ENCODE measurements around the gene EYA2. TPM values are rescaled to one million over a fixed set of nuclear protein-coding genes. Genes with fewer than 3 reads are reported as not detected.

The EYA2 gene
- total and polyA plus RNA-seq, 2 donors (not counting 1 experiment from before 2014, with no cell fraction given): 1.1 to 2.8 TPM

GRCh38 chr20:46883892-46884291 lies 10.8 kb upstream of the EYA2 start:
- Histone ChIP-seq H3K36me3 (replicated peaks in 1 of 2; ENCODE audit: control extremely low read depth in 1 of 2, control insufficient read depth in 1 of 2, extremely low read depth in 1 of 2, insufficient read depth in 2 of 2, low read length in 1 of 2) (no peaks in the 10 kb centered on the region), H3K9me3 (ENCODE audit: control extremely low read depth in 1 of 3, control insufficient read depth in 2 of 3, insufficient read depth in 1 of 3, low read length in 2 of 3) (peaks cover 0 to 4% (median 0%) of the 10 kb centered on the region in 3 donors), H2AFZ (ENCODE audit: insufficient read depth, low read depth, low read length, poor library complexity, severe bottlenecking) (no peak overlapping the region), H3K27me3 (replicated peaks in 1 of 4; ENCODE audit: control extremely low read depth in 1 of 4, control insufficient read depth in 3 of 4, insufficient read depth in 4 of 4, low read length in 3 of 4) (peaks cover 0 to 5% (median 0%) of the 10 kb centered on the region in 4 experiments), H3K9ac (ENCODE audit: low read length) (no peak overlapping the region), H4K20me1 (ENCODE audit: control insufficient read depth, insufficient read depth, low read length, poor library complexity, severe bottlenecking) (no peaks in the 10 kb centered on the region), H3K4me3 (ENCODE audit: control extremely low read depth in 1 of 5, extremely low read depth in 1 of 5, insufficient read depth in 1 of 5, low read depth in 2 of 5, low read length in 4 of 5) (no peak overlapping the region), H3K4me1 (ENCODE audit: control insufficient read depth in 2 of 2, insufficient read depth in 2 of 2, low read length in 2 of 2) (no peaks in the 10 kb centered on the region), H3K27ac (ENCODE audit: low read length in 2 of 2) (no peak overlapping the region), H3K4me2 (replicated peaks; ENCODE audit: low read depth, low read length, poor library complexity, severe bottlenecking) (no peak overlapping the region), H3K79me2 (ENCODE audit: control insufficient read depth, insufficient read depth, low read length) (no peaks in the 10 kb centered on the region)
- DNase-seq: no peak
- no peak overlapping the region for H3K27ac Mint-ChIP-seq
- TF ChIP-seq CTCF (IDR thresholded peaks at IDR 0.05) (no peak), EZH2 (IDR thresholded peaks at IDR 0.05; ENCODE audit: borderline replicate concordance, insufficient read depth, low read depth, low read length, poor library complexity, severe bottlenecking) (no peak)
- no peaks in the 10 kb centered on the region for H3K9me3 Mint-ChIP-seq (ENCODE audit: insufficient read depth)
- H3K4me1 Mint-ChIP-seq: no peaks in the 10 kb centered on the region
- ATAC-seq (ENCODE audit: low read depth): no peak
- CTCF ChIA-PET: no interaction called here
- H3K4me3 Mint-ChIP-seq: no peak overlapping the region
- peaks cover 39% of the 10 kb centered on the region for H3K27me3 Mint-ChIP-seq
- intact Hi-C loops (cut with micrococcal nuclease): no loop called here
- WGBS (ENCODE audit: insufficient coverage): 93% methylated on average over 3 of the region's 6 CpGs
- POLR2A ChIA-PET: no interaction called here

GRCh38 chr20:46890682-46891081 lies 4.0 kb upstream of the EYA2 start:
- H3K4me3 ChIP-seq (ENCODE audit: control extremely low read depth in 1 of 5, extremely low read depth in 1 of 5, insufficient read depth in 1 of 5, low read depth in 2 of 5, low read length in 4 of 5): no peak overlapping the region
- H3K4me2 ChIP-seq (replicated peaks; ENCODE audit: low read depth, low read length, poor library complexity, severe bottlenecking): no peak overlapping the region
- CTCF ChIA-PET: no interaction called here
- no peak overlapping the region for H2AFZ ChIP-seq (ENCODE audit: insufficient read depth, low read depth, low read length, poor library complexity, severe bottlenecking)
- Mint-ChIP-seq H3K4me1 (peaks cover 2% of the 10 kb centered on the region), H3K4me3 (no peak overlapping the region), H3K9me3 (ENCODE audit: insufficient read depth) (no peaks in the 10 kb centered on the region), H3K27ac (no peak overlapping the region), H3K27me3 (peaks cover 55% of the 10 kb centered on the region)
- intact Hi-C loops (cut with micrococcal nuclease): no loop called here
- no peak for TF ChIP-seq CTCF (IDR thresholded peaks at IDR 0.05)
- TF ChIP-seq EZH2 (IDR thresholded peaks at IDR 0.05; ENCODE audit: borderline replicate concordance, insufficient read depth, low read depth, low read length, poor library complexity, severe bottlenecking): no peak
- DNase-seq (no peak), ATAC-seq (ENCODE audit: low read depth) (no peak)
- H3K36me3 ChIP-seq (replicated peaks in 1 of 2; ENCODE audit: control extremely low read depth in 1 of 2, control insufficient read depth in 1 of 2, extremely low read depth in 1 of 2, insufficient read depth in 2 of 2, low read length in 1 of 2): no peaks in the 10 kb centered on the region
- peaks cover 0 to 3% (median 0%) of the 10 kb centered on the region in 3 donors for H3K9me3 ChIP-seq (ENCODE audit: control extremely low read depth in 1 of 3, control insufficient read depth in 2 of 3, insufficient read depth in 1 of 3, low read length in 2 of 3)
- H3K27ac ChIP-seq (ENCODE audit: low read length in 2 of 2): no peak overlapping the region
- H3K27me3 ChIP-seq (replicated peaks in 1 of 4; ENCODE audit: control extremely low read depth in 1 of 4, control insufficient read depth in 3 of 4, insufficient read depth in 4 of 4, low read length in 3 of 4): peaks cover 0 to 26% (median 5%) of the 10 kb centered on the region in 4 experiments
- H3K9ac ChIP-seq (ENCODE audit: low read length): no peak overlapping the region
- no peaks in the 10 kb centered on the region for H4K20me1 ChIP-seq (ENCODE audit: control insufficient read depth, insufficient read depth, low read length, poor library complexity, severe bottlenecking)
- H3K79me2 ChIP-seq (ENCODE audit: control insufficient read depth, insufficient read depth, low read length): no peaks in the 10 kb centered on the region
- H3K4me1 ChIP-seq (ENCODE audit: control insufficient read depth in 2 of 2, insufficient read depth in 2 of 2, low read length in 2 of 2): no peaks in the 10 kb centered on the region
- POLR2A ChIA-PET: no interaction called here

Data from B cell (primary cell).